ENCODE results near the gene PTPRT. TPM values are rescaled to one million over a fixed set of nuclear protein-coding genes. Genes with fewer than 3 reads are reported as not detected.

Gene PTPRT
- total RNA-seq, 1 experiment from 2014 or later: 0.13 TPM

DNA sequence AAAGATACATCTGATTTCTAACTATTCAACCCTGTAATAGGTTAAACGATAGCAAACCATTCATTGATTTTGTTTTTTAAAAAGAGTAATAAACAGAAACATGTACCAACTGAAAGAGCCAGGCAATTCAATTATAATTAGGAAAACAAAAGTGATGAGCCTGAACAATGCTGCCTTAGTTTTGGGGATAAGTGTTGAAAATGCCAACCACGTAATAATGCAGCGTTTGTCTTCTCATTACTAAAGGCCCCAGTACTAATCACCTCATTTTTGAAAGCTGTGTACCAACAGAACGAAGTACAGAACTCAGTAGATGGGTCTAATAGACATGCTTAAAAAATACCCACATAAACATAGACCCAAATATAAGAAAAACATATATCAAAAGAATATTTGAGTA, 907.9 kb downstream of the PTPRT start:
- Histone ChIP-seq H3K27ac (ENCODE audit: insufficient read length, low read depth, low read length) (no peak overlapping the region), H2AK5ac (ENCODE audit: insufficient read length, low read length) (no peak overlapping the region), H3K27me3 (ENCODE audit: insufficient read depth, low read length) (no peaks in the 10 kb centered on the region), H4K91ac (ENCODE audit: insufficient read length, low read depth, low read length) (no peak overlapping the region), H2BK15ac (ENCODE audit: low read depth, low read length) (no peak overlapping the region), H4K20me1 (ENCODE audit: control insufficient read depth, insufficient read depth, insufficient read length) (no peaks in the 10 kb centered on the region), H2BK20ac (ENCODE audit: low read depth, low read length, poor library complexity, severe bottlenecking) (no peak overlapping the region), H3K79me1 (ENCODE audit: insufficient read depth, low read depth, low read length, poor library complexity, severe bottlenecking) (no peaks in the 10 kb centered on the region), H2AFZ (ENCODE audit: low read length) (no peak overlapping the region), H3K4me2 (ENCODE audit: insufficient read depth, insufficient read length, low read length) (no peak overlapping the region), H2BK5ac (ENCODE audit: insufficient read length, low read length) (no peak overlapping the region), H2BK12ac (ENCODE audit: insufficient read length, low read depth, low read length) (no peak overlapping the region), H3K9me3 (ENCODE audit: control insufficient read depth, low read depth, low read length) (no peaks in the 10 kb centered on the region), H3K56ac (ENCODE audit: insufficient read length, low read depth, low read length) (no peak overlapping the region), H3K79me2 (ENCODE audit: insufficient read depth, low read length) (no peaks in the 10 kb centered on the region), H3K18ac (ENCODE audit: insufficient read length, low read depth, low read length) (no peak overlapping the region), H4K5ac (ENCODE audit: insufficient read length, low read depth, low read length) (no peak overlapping the region), H4K8ac (replicated peaks; ENCODE audit: insufficient read length, low read depth, low read length) (no peak overlapping the region), H3K23me2 (ENCODE audit: insufficient read length, low read depth, low read length, poor library complexity, severe bottlenecking) (no peaks in the 10 kb centered on the region), H3K4me1 (ENCODE audit: insufficient read depth, low read length) (no peaks in the 10 kb centered on the region), H2BK120ac (ENCODE audit: low read depth, low read length, poor library complexity, severe bottlenecking) (no peak overlapping the region), H3K9ac (ENCODE audit: extremely low read depth, insufficient read length, low read length) (no peak overlapping the region), H3T11ph (ENCODE audit: low read length) (no peak overlapping the region), H3K4ac (ENCODE audit: low read depth, low read length) (no peak overlapping the region), H3K23ac (ENCODE audit: insufficient read length, low read depth, low read length) (no peak overlapping the region), H3K14ac (ENCODE audit: insufficient read depth, low read length) (no peak overlapping the region)
- Mint-ChIP-seq H3K4me1 (peaks cover 6% of the 10 kb centered on the region in 2 experiments), H3K27ac (no peak overlapping the region), H3K27me3 (ENCODE audit: low read depth) (peaks cover 7% of the 10 kb centered on the region; the same call in 1 of the 2 replicates), H3K9me3 (peaks cover 4 to 7% of the 10 kb centered on the region in 2 experiments; a peak in 3 of 5 replicates), H3K36me3 (ENCODE audit: insufficient read depth in 1 of 3, low read depth in 3 of 3) (no peaks in the 10 kb centered on the region; a peak in 1 of 7 replicates), H3K4me3 (no peak overlapping the region)
- no peak for TF ChIP-seq CTCF (conservative IDR thresholded peaks at IDR 0.05)
- no peak for DNase-seq
- WGBS (ENCODE audit: extremely low coverage, insufficient read length, low lambda C conversion rate): no CpG with 5 or more reads among the region's 4 CpGs
